ENCODE data around the gene OPN1MW. TPM values are rescaled to one million over a fixed set of nuclear protein-coding genes. Genes with fewer than 3 reads are reported as not detected.
"Not testable (repeated sequence)": the region's sequence is repeated elsewhere in the genome, so short reads cannot be mapped to it uniquely, and the experiment has no call there.

Gene OPN1MW
- total RNA-seq, 1 donor from 2014 or later: not detected

- not testable (repeated sequence) for H3K79me2 ChIP-seq (ENCODE audit: insufficient read depth, low read length); H3K4me1 ChIP-seq (ENCODE audit: insufficient read depth, low read length); H2AFZ ChIP-seq (ENCODE audit: low read depth, low read length); H3K9me3 ChIP-seq (ENCODE audit: insufficient read depth, low read depth, low read length); H3K9me3 Mint-ChIP-seq (ENCODE audit: unreplicated experiment); H3K36me3 Mint-ChIP-seq (ENCODE audit: low read depth, unreplicated experiment); FAIRE-seq; H4K20me1 ChIP-seq (ENCODE audit: insufficient read depth, low read length); H3K27me3 Mint-ChIP-seq (ENCODE audit: low read depth, unreplicated experiment); H3K4me2 ChIP-seq (ENCODE audit: low read length); H3K36me3 ChIP-seq (ENCODE audit: insufficient read depth, low read length); H3K27ac ChIP-seq (ENCODE audit: low read depth, low read length); DNase-seq (ENCODE audit: low read depth); H3K27me3 ChIP-seq (ENCODE audit: insufficient read depth, low read length); H3K4me3 Mint-ChIP-seq (ENCODE audit: unreplicated experiment); H3K9ac ChIP-seq (ENCODE audit: low read length); H3K4me1 Mint-ChIP-seq (ENCODE audit: low read depth, unreplicated experiment); H3K4me3 ChIP-seq (ENCODE audit: insufficient read depth, low read depth, low read length); H3K27ac Mint-ChIP-seq (ENCODE audit: unreplicated experiment)
Measured at GRCh38 chrX:154183794-154184193, 1.4 kb downstream of the OPN1MW start.

GRCh38 chrX:154192846-154193245, 10.4 kb downstream of the OPN1MW start:
- not testable (repeated sequence) for H2AFZ ChIP-seq (ENCODE audit: low read depth, low read length); H3K4me3 ChIP-seq (ENCODE audit: insufficient read depth, low read depth, low read length); H3K36me3 ChIP-seq (ENCODE audit: insufficient read depth, low read length); H3K27me3 ChIP-seq (ENCODE audit: insufficient read depth, low read length); H4K20me1 ChIP-seq (ENCODE audit: insufficient read depth, low read length); H3K9ac ChIP-seq (ENCODE audit: low read length); FAIRE-seq; H3K27me3 Mint-ChIP-seq (ENCODE audit: low read depth, unreplicated experiment); H3K4me2 ChIP-seq (ENCODE audit: low read length); H3K4me1 Mint-ChIP-seq (ENCODE audit: low read depth, unreplicated experiment); H3K4me3 Mint-ChIP-seq (ENCODE audit: unreplicated experiment); H3K27ac Mint-ChIP-seq (ENCODE audit: unreplicated experiment); H3K27ac ChIP-seq (ENCODE audit: low read depth, low read length); H3K36me3 Mint-ChIP-seq (ENCODE audit: low read depth, unreplicated experiment); H3K9me3 ChIP-seq (ENCODE audit: insufficient read depth, low read depth, low read length); DNase-seq (ENCODE audit: low read depth); H3K79me2 ChIP-seq (ENCODE audit: insufficient read depth, low read length); H3K9me3 Mint-ChIP-seq (ENCODE audit: unreplicated experiment); H3K4me1 ChIP-seq (ENCODE audit: insufficient read depth, low read length)

GRCh38 chrX:154194316-154194715, 11.9 kb downstream of the OPN1MW start:
- not testable (repeated sequence) for H3K9me3 ChIP-seq (ENCODE audit: insufficient read depth, low read depth, low read length)

DNA sequence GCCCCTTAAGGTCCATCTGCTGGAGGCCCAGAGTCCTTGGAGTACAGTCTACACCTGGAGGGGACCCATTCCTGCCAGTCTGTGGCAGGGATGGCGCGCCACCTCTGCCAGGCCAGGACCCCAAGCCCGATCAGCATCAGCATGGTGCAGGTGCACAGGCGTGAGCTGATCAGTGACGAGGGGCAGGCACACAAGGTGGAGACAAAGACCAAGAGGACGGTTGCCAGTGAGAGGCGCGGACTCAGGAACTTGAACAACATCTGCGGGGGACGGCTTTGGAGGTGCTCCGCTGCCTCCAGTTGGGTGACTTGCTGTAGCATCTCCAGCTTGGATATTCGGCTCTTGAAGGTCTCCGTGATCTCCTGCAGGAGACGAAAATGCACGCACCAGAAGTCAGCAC, 14.1 kb downstream of the OPN1MW start:
- not testable (repeated sequence) for H3K4me2 ChIP-seq (ENCODE audit: low read length); H3K27me3 ChIP-seq (ENCODE audit: insufficient read depth, low read length); H3K9me3 ChIP-seq (ENCODE audit: insufficient read depth, low read depth, low read length); H3K9ac ChIP-seq (ENCODE audit: low read length); H3K36me3 ChIP-seq (ENCODE audit: insufficient read depth, low read length); H3K4me3 Mint-ChIP-seq (ENCODE audit: unreplicated experiment); H3K4me3 ChIP-seq (ENCODE audit: insufficient read depth, low read depth, low read length); FAIRE-seq; H3K27ac ChIP-seq (ENCODE audit: low read depth, low read length); H3K79me2 ChIP-seq (ENCODE audit: insufficient read depth, low read length); H3K36me3 Mint-ChIP-seq (ENCODE audit: low read depth, unreplicated experiment); H3K27ac Mint-ChIP-seq (ENCODE audit: unreplicated experiment); H2AFZ ChIP-seq (ENCODE audit: low read depth, low read length); H4K20me1 ChIP-seq (ENCODE audit: insufficient read depth, low read length); H3K9me3 Mint-ChIP-seq (ENCODE audit: unreplicated experiment); H3K4me1 Mint-ChIP-seq (ENCODE audit: low read depth, unreplicated experiment); H3K4me1 ChIP-seq (ENCODE audit: insufficient read depth, low read length); DNase-seq (ENCODE audit: low read depth); H3K27me3 Mint-ChIP-seq (ENCODE audit: low read depth, unreplicated experiment)

More at GRCh38 chrX:154194316-154194715, 11.9 kb downstream of the OPN1MW start:
- H3K79me2 ChIP-seq (ENCODE audit: insufficient read depth, low read length); H4K20me1 ChIP-seq (ENCODE audit: insufficient read depth, low read length); H3K27me3 ChIP-seq (ENCODE audit: insufficient read depth, low read length); H3K4me2 ChIP-seq (ENCODE audit: low read length); H3K4me1 ChIP-seq (ENCODE audit: insufficient read depth, low read length); FAIRE-seq; DNase-seq (ENCODE audit: low read depth); H3K4me3 Mint-ChIP-seq (ENCODE audit: unreplicated experiment); H3K4me1 Mint-ChIP-seq (ENCODE audit: low read depth, unreplicated experiment); H3K4me3 ChIP-seq (ENCODE audit: insufficient read depth, low read depth, low read length); H3K27ac Mint-ChIP-seq (ENCODE audit: unreplicated experiment); H2AFZ ChIP-seq (ENCODE audit: low read depth, low read length); H3K9me3 Mint-ChIP-seq (ENCODE audit: unreplicated experiment); H3K27me3 Mint-ChIP-seq (ENCODE audit: low read depth, unreplicated experiment); H3K36me3 ChIP-seq (ENCODE audit: insufficient read depth, low read length); H3K27ac ChIP-seq (ENCODE audit: low read depth, low read length); H3K9ac ChIP-seq (ENCODE audit: low read length); H3K36me3 Mint-ChIP-seq (ENCODE audit: low read depth, unreplicated experiment): not testable (repeated sequence)

GRCh38 chrX:154209670-154210418, 27.4 kb downstream of the OPN1MW start:
- not testable (repeated sequence) for H3K79me2 ChIP-seq (ENCODE audit: insufficient read depth, low read length); H3K36me3 Mint-ChIP-seq (ENCODE audit: low read depth, unreplicated experiment); H3K9ac ChIP-seq (ENCODE audit: low read length); FAIRE-seq; H3K4me1 Mint-ChIP-seq (ENCODE audit: low read depth, unreplicated experiment); H2AFZ ChIP-seq (ENCODE audit: low read depth, low read length); H3K4me3 Mint-ChIP-seq (ENCODE audit: unreplicated experiment); H3K9me3 ChIP-seq (ENCODE audit: insufficient read depth, low read depth, low read length); H3K27ac ChIP-seq (ENCODE audit: low read depth, low read length); H3K4me1 ChIP-seq (ENCODE audit: insufficient read depth, low read length); H3K27me3 Mint-ChIP-seq (ENCODE audit: low read depth, unreplicated experiment); H4K20me1 ChIP-seq (ENCODE audit: insufficient read depth, low read length); H3K36me3 ChIP-seq (ENCODE audit: insufficient read depth, low read length); DNase-seq (ENCODE audit: low read depth); H3K9me3 Mint-ChIP-seq (ENCODE audit: unreplicated experiment); H3K4me3 ChIP-seq (ENCODE audit: insufficient read depth, low read depth, low read length); H3K4me2 ChIP-seq (ENCODE audit: low read length); H3K27ac Mint-ChIP-seq (ENCODE audit: unreplicated experiment); H3K27me3 ChIP-seq (ENCODE audit: insufficient read depth, low read length)

- not testable (repeated sequence) for H3K9me3 Mint-ChIP-seq (ENCODE audit: unreplicated experiment); H3K27me3 Mint-ChIP-seq (ENCODE audit: low read depth, unreplicated experiment); H2AFZ ChIP-seq (ENCODE audit: low read depth, low read length); H3K27me3 ChIP-seq (ENCODE audit: insufficient read depth, low read length); H3K4me3 ChIP-seq (ENCODE audit: insufficient read depth, low read depth, low read length); H3K79me2 ChIP-seq (ENCODE audit: insufficient read depth, low read length); H3K9me3 ChIP-seq (ENCODE audit: insufficient read depth, low read depth, low read length); H3K4me1 ChIP-seq (ENCODE audit: insufficient read depth, low read length); H3K36me3 ChIP-seq (ENCODE audit: insufficient read depth, low read length); H3K4me1 Mint-ChIP-seq (ENCODE audit: low read depth, unreplicated experiment); FAIRE-seq; H3K36me3 Mint-ChIP-seq (ENCODE audit: low read depth, unreplicated experiment); H3K4me2 ChIP-seq (ENCODE audit: low read length); H3K4me3 Mint-ChIP-seq (ENCODE audit: unreplicated experiment); H3K27ac ChIP-seq (ENCODE audit: low read depth, low read length); H3K9ac ChIP-seq (ENCODE audit: low read length); H4K20me1 ChIP-seq (ENCODE audit: insufficient read depth, low read length); H3K27ac Mint-ChIP-seq (ENCODE audit: unreplicated experiment); DNase-seq (ENCODE audit: low read depth)
Measured at GRCh38 chrX:154211057-154211456, 28.7 kb downstream of the OPN1MW start.
